ENCODE measurements around the gene DMGDH. TPM values are rescaled to one million over a fixed set of nuclear protein-coding genes. Genes with fewer than 3 reads are reported as not detected.
A peak's percentile ranks its signal among the peaks of the same experiment; 100 is the strongest.

Gene DMGDH
- total RNA-seq, 1 donor from 2014 or later = 9.3 TPM

DNA sequence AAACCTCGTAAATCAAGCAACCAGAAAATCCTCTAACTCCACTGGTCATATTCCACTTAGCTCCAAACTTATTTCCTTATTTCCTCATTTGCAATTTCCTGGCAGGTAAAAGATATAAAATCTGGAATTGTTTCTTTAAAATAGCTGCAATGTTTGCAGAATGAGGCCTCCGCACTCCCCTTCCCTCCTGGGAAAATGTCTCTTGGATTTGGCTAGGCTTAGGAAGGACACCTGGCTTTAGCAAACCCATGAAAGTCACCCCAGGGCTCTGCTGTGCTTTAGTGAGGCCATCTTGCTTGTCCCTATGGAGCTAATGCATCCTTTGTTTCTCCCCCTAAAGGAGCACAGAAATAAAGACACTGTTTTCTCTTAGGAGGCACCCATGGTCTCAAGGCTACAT is 94.9 kb downstream of the DMGDH start:
- no peak for DNase-seq (ENCODE audit: low read depth)

DNA sequence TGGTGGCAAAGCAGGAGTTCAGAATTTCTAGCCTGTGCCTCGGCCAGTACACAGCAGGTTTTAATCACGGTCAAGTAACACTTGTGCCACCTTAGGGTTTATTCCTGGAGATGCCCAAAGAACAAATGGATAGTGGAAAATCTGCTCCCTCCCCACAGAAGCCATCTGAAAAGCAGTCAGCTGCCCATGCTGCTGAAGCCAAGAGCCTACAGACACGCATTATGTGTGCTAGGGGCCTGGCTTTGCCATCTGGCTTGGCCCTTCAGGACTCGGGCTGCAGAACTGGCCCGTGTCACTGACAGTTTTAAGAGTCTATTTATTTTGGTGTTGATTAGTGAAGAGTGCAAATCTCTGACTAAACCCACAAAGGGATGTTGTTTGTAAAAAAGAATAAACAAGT is 95.5 kb downstream of the DMGDH start:
- DNase-seq (ENCODE audit: low read depth) = no peak

DNA sequence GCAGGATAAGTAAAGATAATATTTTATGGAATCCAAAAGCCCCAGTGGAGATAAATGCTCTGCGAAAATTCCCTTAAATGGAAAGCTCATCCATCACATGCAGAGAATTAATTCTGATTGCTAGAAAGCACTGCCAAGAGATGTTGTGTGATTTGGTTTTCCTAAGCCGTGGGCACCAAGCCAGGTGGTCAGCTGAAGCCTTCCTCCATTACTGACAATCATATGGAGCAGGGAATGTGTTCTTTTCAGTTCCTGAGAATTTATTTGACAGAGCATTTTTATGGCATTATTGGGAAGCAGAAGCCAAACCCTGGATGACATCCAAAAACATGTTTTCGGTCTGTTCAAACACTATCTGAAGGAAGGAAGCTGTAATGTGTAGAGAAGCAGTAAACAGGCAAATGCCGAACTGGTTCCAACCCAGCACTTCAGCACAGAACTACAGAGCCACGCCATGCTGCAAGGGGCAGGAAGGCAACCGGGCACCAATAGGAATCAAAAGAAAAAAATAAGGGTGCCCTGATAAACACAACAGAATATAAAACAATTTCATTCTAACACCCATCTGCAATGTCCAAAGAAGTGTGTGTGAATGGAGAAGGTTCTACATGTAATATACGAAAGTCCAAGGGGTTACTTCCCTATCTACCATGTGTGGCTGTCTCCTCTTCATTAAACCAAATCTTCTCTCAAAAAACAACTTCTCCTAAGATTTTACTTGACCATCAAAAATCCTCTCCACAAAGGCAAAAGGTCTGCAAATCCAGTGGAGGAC is 96.6 kb downstream of the DMGDH start:
- peak; percentile 25 for DNase-seq (ENCODE audit: low read depth)

DNA sequence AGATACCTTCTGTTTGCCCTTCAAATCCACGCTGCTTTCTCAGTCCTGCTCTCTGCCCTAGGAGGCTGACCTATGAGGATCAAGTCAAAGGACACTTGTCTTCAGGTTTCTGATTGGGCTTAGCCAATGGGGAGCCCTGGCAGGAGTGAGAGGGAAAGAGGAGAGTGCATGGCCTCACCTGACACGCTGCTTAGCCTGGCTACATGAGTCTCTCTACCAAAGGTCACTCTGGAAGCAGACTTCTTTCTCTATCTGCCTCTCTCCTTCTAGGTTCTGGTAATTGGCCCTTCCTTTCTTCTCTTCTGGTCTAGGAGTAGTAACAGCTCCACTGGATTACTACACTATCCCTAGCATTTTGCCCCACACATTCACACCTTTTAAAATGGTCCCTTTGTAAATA is 97.5 kb downstream of the DMGDH start:
- no peak for DNase-seq (ENCODE audit: low read depth)

- DNase-seq (ENCODE audit: low read depth) = no peak
Measured at GRCh38 chr5:78968781-78969180, 100.7 kb downstream of the DMGDH start.

DNA sequence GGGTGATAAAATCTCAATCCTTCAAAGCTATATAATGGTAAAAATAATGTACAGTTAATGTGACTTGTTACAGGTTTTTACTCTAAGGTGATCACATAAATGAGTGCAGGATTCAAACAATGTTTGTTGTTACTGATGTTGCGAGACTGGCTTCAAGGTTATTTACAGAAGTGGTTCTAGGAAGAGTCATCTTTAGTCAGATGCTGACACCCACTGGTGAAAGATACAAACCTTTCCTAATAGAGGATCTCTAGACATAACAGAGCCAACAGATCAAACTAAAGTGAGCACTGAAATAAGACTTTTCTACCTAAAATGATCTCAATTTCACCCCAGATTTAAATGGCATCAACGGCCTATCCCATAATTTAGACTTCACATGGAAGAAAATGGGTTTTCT is 104.6 kb downstream of the DMGDH start:
- peak; percentile 83 for DNase-seq (ENCODE audit: low read depth)

GRCh38 chr5:78961743-78962142 is 107.7 kb downstream of the DMGDH start:
- DNase-seq (ENCODE audit: low read depth) = no peak

GRCh38 chr5:78959767-78960166 is 109.7 kb downstream of the DMGDH start:
- DNase-seq (ENCODE audit: low read depth) = no peak

GRCh38 chr5:78958672-78959445 is 110.6 kb downstream of the DMGDH start:
- DNase-seq (ENCODE audit: low read depth) = peak; percentile 94

DNA sequence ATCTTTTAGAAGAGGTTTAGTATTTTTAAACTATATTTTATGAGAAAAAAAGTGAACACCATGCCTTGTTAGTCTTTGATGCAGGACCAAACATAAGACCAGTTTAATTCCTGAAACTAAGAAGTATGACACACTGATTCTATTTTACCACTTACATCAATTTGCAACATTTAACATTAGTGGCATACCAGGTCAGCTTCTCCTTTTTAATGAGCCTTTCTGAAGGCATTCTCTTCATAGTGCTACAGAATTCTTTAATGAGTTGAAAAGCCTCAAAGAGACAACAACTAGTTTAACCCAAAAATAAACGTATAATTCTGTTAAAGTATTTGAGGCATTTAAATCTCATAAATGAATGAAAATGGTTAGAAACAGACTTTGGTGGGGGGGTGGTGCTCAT is 112.6 kb downstream of the DMGDH start:
- DNase-seq (ENCODE audit: low read depth) = no peak

- peak; percentile 21 for DNase-seq (ENCODE audit: low read depth)
Measured at GRCh38 chr5:78953092-78953800, 116.2 kb downstream of the DMGDH start.

Other genes starting within 250 kb of the DMGDH start
- gene ARSB, start 84.4 kb downstream of the DMGDH start, total RNA-seq = 15.1 and 19.5 TPM in 2 replicates
- gene BHMT2, start 93 bp upstream of the DMGDH start, total RNA-seq = 20.3 and 34.6 TPM in 2 replicates
- 2.8 and 4.4 TPM in 2 replicates for gene BHMT, start 42.1 kb upstream of the DMGDH start, total RNA-seq
- gene JMY, start 166.5 kb upstream of the DMGDH start, total RNA-seq = 8.3 and 35.5 TPM in 2 replicates

Data from renal cortical epithelial cell (primary cell).